H1 (cell line): ENCODE results near the gene PC. TPM values are rescaled to one million over a fixed set of nuclear protein-coding genes. Genes with fewer than 3 reads are reported as not detected.

ENCODE experiments used
- CTCF ChIA-PET: fragments of 300-600 bp; sonication (Branson Sonifier 250); formaldehyde crosslinking; loops from one replicate; lab custom pipeline; 2021; ENCODE audit not compliant: partially characterized antibody; lab: Charles Lee
- POLR2A ChIA-PET: fragments of 300-600 bp; sonication (Branson Sonifier 250); formaldehyde crosslinking; loops from one replicate; lab custom pipeline; 2021; ENCODE audit warnings: inconsistent platforms; ENCODE audit not compliant: partially characterized antibody; lab: Charles Lee
- DNase-seq, 2 experiments: peaks; one replicate each; pipeline versions ENCODE4 v3.0.0 to v3.0.0-alpha.2; 2010 to 2022; ENCODE audit warnings: low spot score in 2 of 2, low read depth in 1 of 2, mixed read lengths in 1 of 2
- FAIRE-seq: peaks from 2 replicates; lab custom pipeline; 2011; peaks lifted over from hg19 to GRCh38; lab: Jason Lieb, UNC
- H2AFZ ChIP-seq: 2 replicates; pipeline ENCODE4 v1.8.1; 2012; ENCODE audit warnings: low read length, inconsistent platforms
- H2AK5ac ChIP-seq: 2 replicates; pipeline ENCODE4 v1.6.1; 2013; ENCODE audit warnings: low read depth, low read length
- H2BK120ac ChIP-seq: replicated peaks from 2 replicates; pipeline ENCODE3; 2013; ENCODE audit warnings: low read depth, low read length, inconsistent platforms
- H2BK12ac ChIP-seq: 2 replicates; pipeline ENCODE4 v1.6.1; 2013; ENCODE audit warnings: low read depth, low read length
- H2BK15ac ChIP-seq: 2 replicates; pipeline ENCODE4 v1.6.1; 2013; ENCODE audit warnings: low read length
- H2BK20ac ChIP-seq: 2 replicates; pipeline ENCODE4 v1.6.1; 2013; ENCODE audit warnings: low read length
- H2BK5ac ChIP-seq: 2 replicates; pipeline ENCODE4 v1.6.1; 2013; ENCODE audit warnings: low read depth, low read length
- H3K14ac ChIP-seq: 2 replicates; pipeline ENCODE4 v1.6.1; 2013; ENCODE audit warnings: inconsistent platforms; ENCODE audit not compliant: insufficient read length
- H3K18ac ChIP-seq: 2 replicates; pipeline ENCODE4 v1.6.1; 2013; ENCODE audit warnings: low read length; ENCODE audit errors: extremely low read depth
- H3K23ac ChIP-seq: 2 replicates; pipeline ENCODE4 v1.6.1; 2013; ENCODE audit warnings: inconsistent platforms; ENCODE audit not compliant: insufficient read length
- H3K23me2 ChIP-seq: 2 replicates; pipeline ENCODE4 v1.6.1; 2013; ENCODE audit warnings: low read depth, low read length
- H3K27ac ChIP-seq: 2 replicates; pipeline ENCODE4 v1.6.1; 2011; ENCODE audit warnings: low read depth, low read length, inconsistent platforms
- H3K27me3 ChIP-seq, 4 experiments: replicated peaks in 1 of 4; 1 replicate in 1 of 4; 2 replicates in 3 of 4; pipeline versions ENCODE4 v1.6.1 to v1.8.1; 2011 to 2013; ENCODE audit warnings: low read length in 3 of 4, mild to moderate bottlenecking in 3 of 4, inconsistent platforms in 2 of 4, mixed read lengths in 2 of 4, moderate library complexity in 1 of 4; ENCODE audit not compliant: control insufficient read depth in 3 of 4, insufficient read depth in 3 of 4; ENCODE audit errors: extremely low read depth in 1 of 4
- H3K36me3 ChIP-seq, 4 experiments: 2 replicates each; pipeline versions ENCODE4 v1.6.1 to v1.8.1; 2011 to 2013; ENCODE audit warnings: mild to moderate bottlenecking in 4 of 4, low read length in 3 of 4, moderate library complexity in 2 of 4, control low read depth in 1 of 4, inconsistent platforms in 1 of 4; ENCODE audit not compliant: insufficient read depth in 4 of 4, control insufficient read depth in 2 of 4
- H3K4ac ChIP-seq: replicated peaks from 2 replicates; pipeline ENCODE3; 2013; ENCODE audit warnings: low read length, low read depth, mixed read lengths, inconsistent platforms; ENCODE audit not compliant: insufficient read length
- H3K4me1 ChIP-seq, 4 experiments: replicated peaks in 1 of 4; 1 replicate in 1 of 4; 2 replicates in 3 of 4; pipeline versions ENCODE4 v1.6.1 to v1.8.1; 2011 to 2013; ENCODE audit warnings: low read length in 3 of 4, inconsistent platforms in 2 of 4, mixed read lengths in 1 of 4; ENCODE audit not compliant: insufficient read depth in 4 of 4, control insufficient read depth in 3 of 4
- H3K4me2 ChIP-seq, 2 experiments: 2 replicates each; pipeline versions ENCODE4 v1.6.1 to v1.8.1; 2011 to 2013; ENCODE audit warnings: low read depth in 2 of 2, low read length in 2 of 2, control low read depth in 1 of 2, inconsistent platforms in 1 of 2, mild to moderate bottlenecking in 1 of 2; ENCODE audit not compliant: insufficient read depth in 1 of 2
- H3K4me3 ChIP-seq, 4 experiments: fragments of 200-600, 300-600 bp in 1 of 4; sonication (generic), shearing (Covaris generic), sonication (Bioruptor Twin) in 1 of 4; 2 replicates each; pipeline versions ENCODE4 v1.5.1 to v1.8.1; 2011 to 2016; ENCODE audit warnings: low read length in 4 of 4, low read depth in 3 of 4, control low read depth in 2 of 4, inconsistent platforms in 2 of 4, mild to moderate bottlenecking in 2 of 4, mixed read lengths in 1 of 4, moderate library complexity in 1 of 4; ENCODE audit not compliant: insufficient read depth in 2 of 4; ENCODE audit errors: extremely low read depth in 1 of 4
- H3K56ac ChIP-seq: replicated peaks from 2 replicates; pipeline ENCODE3; 2013; ENCODE audit warnings: low read depth, mild to moderate bottlenecking, mixed read lengths, low read length, inconsistent platforms; ENCODE audit not compliant: insufficient read length
- H3K79me1 ChIP-seq: 2 replicates; pipeline ENCODE4 v1.6.1; 2013; ENCODE audit warnings: low read depth, low read length, control low read depth
- H3K79me2 ChIP-seq, 2 experiments: 2 replicates each; pipeline versions ENCODE4 v1.6.1 to v1.8.1; 2012 to 2013; ENCODE audit warnings: low read length in 2 of 2, mild to moderate bottlenecking in 2 of 2, inconsistent platforms in 1 of 2; ENCODE audit not compliant: insufficient read depth in 2 of 2, control insufficient read depth in 1 of 2
- H3K9ac ChIP-seq, 4 experiments: replicated peaks in 1 of 4; 1 replicate in 1 of 4; 2 replicates in 3 of 4; pipeline versions ENCODE4 v1.6.1 to v1.8.1; 2011 to 2013; ENCODE audit warnings: low read depth in 3 of 4, low read length in 3 of 4, control low read depth in 2 of 4, mild to moderate bottlenecking in 2 of 4, moderate library complexity in 2 of 4, inconsistent platforms in 1 of 4; ENCODE audit errors: extremely low read depth in 1 of 4
- H3K9me3 ChIP-seq, 2 experiments: 2 replicates each; pipeline versions ENCODE4 v1.6.1 to v1.8.1; 2012 to 2013; ENCODE audit warnings: mild to moderate bottlenecking in 2 of 2, moderate library complexity in 2 of 2, control low read depth in 1 of 2, inconsistent platforms in 1 of 2, low read depth in 1 of 2, low read length in 1 of 2, mixed read lengths in 1 of 2; ENCODE audit not compliant: insufficient read depth in 2 of 2
- H4K20me1 ChIP-seq, 2 experiments: replicated peaks in 1 of 2; 2 replicates each; pipeline versions ENCODE3 to v1.8.1; 2011 to 2013; ENCODE audit warnings: inconsistent platforms in 2 of 2, low read length in 2 of 2, mild to moderate bottlenecking in 1 of 2; ENCODE audit not compliant: insufficient read depth in 2 of 2, control insufficient read depth in 1 of 2
- H4K5ac ChIP-seq: 2 replicates; pipeline ENCODE4 v1.6.1; 2013; ENCODE audit warnings: low read length, low read depth, mixed read lengths, inconsistent platforms; ENCODE audit not compliant: insufficient read length
- H4K8ac ChIP-seq: 2 replicates; pipeline ENCODE4 v1.8.0; 2013; ENCODE audit warnings: mild to moderate bottlenecking, moderate library complexity, low read length, inconsistent platforms; ENCODE audit not compliant: insufficient read depth; ENCODE audit errors: extremely low read depth
- H4K91ac ChIP-seq: replicated peaks from 2 replicates; pipeline ENCODE3; 2013; ENCODE audit warnings: low read length, mixed read lengths, inconsistent platforms; ENCODE audit not compliant: insufficient read length
- CHD2 ChIP-seq: IDR thresholded peaks from 2 replicates; pipeline ENCODE4 v1.6.1; 2012; ENCODE audit warnings: low read length, improper control_type of control experiment
- CTCF ChIP-seq, 3 experiments: IDR thresholded peaks; 1 replicate in 2 of 3; 2 replicates in 1 of 3; pipeline versions ENCODE4 v1.5.1 to v1.6.1; 2011; ENCODE audit warnings: low read length in 3 of 3, mild to moderate bottlenecking in 3 of 3, inconsistent platforms in 2 of 3, low read depth in 1 of 3, moderate library complexity in 1 of 3; ENCODE audit not compliant: insufficient read depth in 1 of 3; ENCODE audit errors: control extremely low read depth in 1 of 3
- EGR1 ChIP-seq: IDR thresholded peaks from 2 replicates; pipeline ENCODE4 v1.6.1; 2011; ENCODE audit warnings: low read depth, low read length, borderline replicate concordance
- GTF2F1 ChIP-seq: IDR thresholded peaks from 2 replicates; pipeline ENCODE4 v1.6.1; 2012; ENCODE audit warnings: low read depth, low read length, improper control_type of control experiment, borderline replicate concordance
- KDM5A ChIP-seq: fragments of 200-600 bp; IDR thresholded peaks from 2 replicates; pipeline ENCODE4 v1.7.1; 2012; ENCODE audit warnings: mild to moderate bottlenecking, low read length, inconsistent platforms, mixed read lengths
- MAX ChIP-seq: IDR thresholded peaks from 2 replicates; pipeline ENCODE4 v1.6.1; 2012; ENCODE audit warnings: inconsistent platforms
- RAD21 ChIP-seq, 2 experiments: IDR thresholded peaks in 1 of 2; conservative IDR thresholded peaks in 1 of 2; 2 replicates each; pipeline ENCODE4 v1.6.1; 2011; ENCODE audit warnings: low read depth in 2 of 2, low read length in 2 of 2, improper control_type of control experiment in 1 of 2, inconsistent platforms in 1 of 2, mild to moderate bottlenecking in 1 of 2, moderate library complexity in 1 of 2
- SIRT6 ChIP-seq: IDR thresholded peaks from one replicate; pipeline ENCODE4 v1.7.1; 2012; ENCODE audit warnings: low read length, inconsistent platforms
- TCF12 ChIP-seq: IDR thresholded peaks from 2 replicates; pipeline ENCODE4 v1.6.1; 2011; ENCODE audit warnings: low read depth, mild to moderate bottlenecking, low read length
- ZNF274 ChIP-seq: IDR thresholded peaks from 2 replicates; pipeline ENCODE4 v1.7.0; 2012; ENCODE audit warnings: low read length, borderline replicate concordance; ENCODE audit errors: extremely low read depth
- WGBS, 2 experiments: shearing (Covaris generic) in 1 of 2; methylation state at CpG; one replicate each; pipeline versions ENCODE4 v1.1.6 to v1.1.7; 2013 to 2015; ENCODE audit warnings: low lambda C conversion rate in 2 of 2, mixed read lengths in 2 of 2, inconsistent platforms in 1 of 2, low coverage in 1 of 2, missing lambda C conversion rate in 1 of 2; ENCODE audit not compliant: insufficient replicate concordance in 2 of 2, insufficient coverage in 1 of 2, insufficient read length in 1 of 2; ENCODE audit errors: extremely low coverage in 1 of 2, missing lambda C conversion rate in 1 of 2; 5-methylcytosine and 5-hydroxymethylcytosine counted together
- polyA plus RNA-seq, 7 experiments: library from polyadenylated mRNA; depleted of rRNA in 3 of 7; stranded (reverse) in 5 of 7; unstranded in 2 of 7; fragments of >200 nt in 5 of 7; fragments of 200-250 nt in 2 of 7; gene quantifications; 1 replicate in 5 of 7; 2 replicates in 1 of 7; 4 replicates in 1 of 7; pipeline versions ENCODE4 v1.2.1 to v1.2.3, GENCODE V29; 2011 to 2013; ENCODE audit warnings: missing spikeins in 2 of 7, mixed read lengths in 2 of 7
- total RNA-seq: library from RNA; stranded (reverse); fragmentation: NEBNext Ultra II Directional; extraction: Animal tissue kit (Norgen Biotek cat#: 25700); gene quantifications from 2 replicates; pipeline ENCODE4 v1.2.1, GENCODE V29; 2021

PC gene
- total and polyA plus RNA-seq, 2 of the 8 experiments (the other 6 are each of a cell fraction or from before 2014, with no cell fraction given): 11.5 to 27.5 TPM

- CTCF ChIA-PET: interaction anchor here (0.6 to 5.9 kb wide), 48 partner anchors 8 to 408 kb away, joined by 3 to 74 read pairs (median 6); partner anchors contain the start of genes PC, RCE1 and SYT12
- peak; percentile 67 to 95 for DNase-seq
- no peak overlapping the region for H4K8ac ChIP-seq
- TF ChIP-seq SIRT6 (no peak), GTF2F1 (no peak), TCF12 (no peak), ZNF274 (no peak), MAX (peak; percentile 41), RAD21 (IDR thresholded peaks at IDR 0.05 in 1 of 2, conservative IDR thresholded peaks at IDR 0.05 in 1 of 2; ENCODE audit: low read depth in 2 of 2, low read length in 2 of 2) (peak; percentile 88 to 93), EGR1 (no peak), CHD2 (no peak), CTCF (IDR thresholded peaks at IDR 0.05; ENCODE audit: control extremely low read depth in 1 of 3, insufficient read depth in 1 of 3, low read depth in 1 of 3, low read length in 3 of 3) (peak; percentile 78 to 92 (median 85)), KDM5A (no peak)
Observed at GRCh38 chr11:66976028-66976467, 17.9 kb upstream of the PC start.

More at GRCh38 chr11:66976028-66976467, 17.9 kb upstream of the PC start:
- no peak overlapping the region for H3K4me2 ChIP-seq
- H4K91ac ChIP-seq: peak overlapping the region; percentile 38
- no peak overlapping the region for H3K14ac ChIP-seq
- no peak overlapping the region for H3K27ac ChIP-seq
- H2BK15ac ChIP-seq: no peak overlapping the region; the same call in 1 of the 2 replicates
- H4K5ac ChIP-seq: no peak overlapping the region
- peaks cover 0 to 3% (median 0%) of the 10 kb centered on the region in 4 experiments; a peak in 1 of 7 replicates for H3K4me1 ChIP-seq
- H3K79me1 ChIP-seq: no peaks in the 10 kb centered on the region
- POLR2A ChIA-PET: interaction anchor here (0.6 to 4.6 kb wide), 9 partner anchors 8 to 132 kb away, joined by 3 to 18 read pairs (median 4); partner anchors contain the start of gene RCE1
- no peak for FAIRE-seq
- no peak overlapping the region; the same call in 1 of the 2 replicates for H2BK12ac ChIP-seq
- no peak overlapping the region for H3K56ac ChIP-seq
- H2AK5ac ChIP-seq: no peak overlapping the region
- H3K9me3 ChIP-seq: no peaks in the 10 kb centered on the region; a peak in 1 of 4 replicates
- H3K27me3 ChIP-seq: no peaks in the 10 kb centered on the region
- H2BK120ac ChIP-seq: no peak overlapping the region
- no peaks in the 10 kb centered on the region for H3K79me2 ChIP-seq
- H3K18ac ChIP-seq: no peak overlapping the region; the same call in 1 of the 2 replicates
- WGBS, 2 experiments: 58% methylated on average over 9 of the region's 9 CpGs; no CpG with 5 or more reads in 1 of the 2 experiments
- H2AFZ ChIP-seq: no peak overlapping the region
- no peak overlapping the region for H3K23ac ChIP-seq
- no peaks in the 10 kb centered on the region for H4K20me1 ChIP-seq
- H3K23me2 ChIP-seq: no peaks in the 10 kb centered on the region
- no peak overlapping the region for H3K9ac ChIP-seq
- H2BK20ac ChIP-seq: no peak overlapping the region; the same call in 1 of the 2 replicates
- no peak overlapping the region for H3K4me3 ChIP-seq
- 0 out of 2 replicates have a peak overlapping the region, but pooled peaks have one; percentile 35 for H2BK5ac ChIP-seq
- H3K4ac ChIP-seq: no peak overlapping the region
- no peaks in the 10 kb centered on the region for H3K36me3 ChIP-seq
